ENCODE measurements around the gene CCDC184. TPM values are rescaled to one million over a fixed set of nuclear protein-coding genes. Genes with fewer than 3 reads are reported as not detected.

Gene CCDC184
- total RNA-seq, 3 donors from 2014 or later = 0.20 to 2.4 (median 0.41) TPM

DNA sequence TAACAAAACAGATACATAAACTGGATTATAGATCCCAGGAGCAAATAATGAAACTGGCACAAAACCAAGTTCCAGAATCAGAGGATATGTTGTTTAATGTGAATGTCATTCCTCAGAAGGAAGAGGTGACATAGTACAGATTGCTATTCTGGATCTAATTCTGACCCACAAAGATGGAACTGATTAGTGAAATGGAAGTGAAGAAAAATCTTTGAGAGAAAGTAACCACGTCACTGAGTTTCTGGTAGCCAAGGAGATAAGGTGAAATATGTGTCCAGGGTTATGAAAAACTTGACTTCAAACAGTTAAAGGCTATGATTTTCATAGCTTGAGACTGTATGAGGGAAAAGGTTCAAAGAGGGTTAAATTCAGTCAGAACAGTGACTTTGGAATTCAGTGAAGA is 11.4 kb downstream of the CCDC184 start:
- Histone ChIP-seq H3K36me3 (ENCODE audit: low read depth) (no peaks in the 10 kb centered on the region), H3K4me1 (ENCODE audit: low read depth) (peaks cover 7% of the 10 kb centered on the region), H3K9me3 (no peaks in the 10 kb centered on the region), H3K4me3 (no peak overlapping the region)
- TF ChIP-seq, protein P1, sequence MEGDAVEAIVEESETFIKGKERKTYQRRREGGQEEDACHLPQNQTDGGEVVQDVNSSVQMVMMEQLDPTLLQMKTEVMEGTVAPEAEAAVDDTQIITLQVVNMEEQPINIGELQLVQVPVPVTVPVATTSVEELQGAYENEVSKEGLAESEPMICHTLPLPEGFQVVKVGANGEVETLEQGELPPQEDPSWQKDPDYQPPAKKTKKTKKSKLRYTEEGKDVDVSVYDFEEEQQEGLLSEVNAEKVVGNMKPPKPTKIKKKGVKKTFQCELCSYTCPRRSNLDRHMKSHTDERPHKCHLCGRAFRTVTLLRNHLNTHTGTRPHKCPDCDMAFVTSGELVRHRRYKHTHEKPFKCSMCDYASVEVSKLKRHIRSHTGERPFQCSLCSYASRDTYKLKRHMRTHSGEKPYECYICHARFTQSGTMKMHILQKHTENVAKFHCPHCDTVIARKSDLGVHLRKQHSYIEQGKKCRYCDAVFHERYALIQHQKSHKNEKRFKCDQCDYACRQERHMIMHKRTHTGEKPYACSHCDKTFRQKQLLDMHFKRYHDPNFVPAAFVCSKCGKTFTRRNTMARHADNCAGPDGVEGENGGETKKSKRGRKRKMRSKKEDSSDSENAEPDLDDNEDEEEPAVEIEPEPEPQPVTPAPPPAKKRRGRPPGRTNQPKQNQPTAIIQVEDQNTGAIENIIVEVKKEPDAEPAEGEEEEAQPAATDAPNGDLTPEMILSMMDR (IDR thresholded peaks at IDR 0.05) = no peak
- ATAC-seq = no peak
- no peak for DNase-seq
- intact Hi-C loops (cut with DNase I, micrococcal nuclease) = no loop called here

DNA sequence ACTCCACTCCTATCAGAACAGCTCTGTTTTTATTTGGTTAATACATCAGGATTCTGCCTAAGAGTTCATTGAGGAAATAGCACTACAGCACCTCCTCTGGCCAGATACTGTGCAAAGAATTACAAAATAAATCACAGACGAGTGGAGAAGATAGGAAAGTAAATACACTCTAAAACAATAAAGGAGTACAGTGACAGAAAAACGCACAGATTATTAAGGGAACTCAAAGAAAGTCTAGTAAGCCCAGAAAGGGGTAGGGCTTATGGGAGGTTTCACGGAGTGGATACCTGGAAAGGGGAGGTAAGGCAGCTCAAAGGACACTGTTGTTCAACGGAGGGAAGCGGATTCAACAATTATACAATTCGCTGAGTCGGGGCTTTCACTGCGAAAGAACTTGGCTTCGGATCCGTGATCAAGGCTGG is 14.1 kb downstream of the CCDC184 start:
- peak in 1 of 3 donors; percentile 66 for DNase-seq
- peak; percentile 60 for ATAC-seq
- peaks cover 7% of the 10 kb centered on the region for H3K4me1 ChIP-seq (ENCODE audit: low read depth)
- no peaks in the 10 kb centered on the region for H3K9me3 ChIP-seq
- intact Hi-C loops (cut with DNase I, micrococcal nuclease) = no loop called here
- peak overlapping the region; percentile 42 for H3K4me3 ChIP-seq
- TF ChIP-seq, protein P1 (IDR thresholded peaks at IDR 0.05) = no peak
- no peaks in the 10 kb centered on the region for H3K36me3 ChIP-seq (ENCODE audit: low read depth)

DNA sequence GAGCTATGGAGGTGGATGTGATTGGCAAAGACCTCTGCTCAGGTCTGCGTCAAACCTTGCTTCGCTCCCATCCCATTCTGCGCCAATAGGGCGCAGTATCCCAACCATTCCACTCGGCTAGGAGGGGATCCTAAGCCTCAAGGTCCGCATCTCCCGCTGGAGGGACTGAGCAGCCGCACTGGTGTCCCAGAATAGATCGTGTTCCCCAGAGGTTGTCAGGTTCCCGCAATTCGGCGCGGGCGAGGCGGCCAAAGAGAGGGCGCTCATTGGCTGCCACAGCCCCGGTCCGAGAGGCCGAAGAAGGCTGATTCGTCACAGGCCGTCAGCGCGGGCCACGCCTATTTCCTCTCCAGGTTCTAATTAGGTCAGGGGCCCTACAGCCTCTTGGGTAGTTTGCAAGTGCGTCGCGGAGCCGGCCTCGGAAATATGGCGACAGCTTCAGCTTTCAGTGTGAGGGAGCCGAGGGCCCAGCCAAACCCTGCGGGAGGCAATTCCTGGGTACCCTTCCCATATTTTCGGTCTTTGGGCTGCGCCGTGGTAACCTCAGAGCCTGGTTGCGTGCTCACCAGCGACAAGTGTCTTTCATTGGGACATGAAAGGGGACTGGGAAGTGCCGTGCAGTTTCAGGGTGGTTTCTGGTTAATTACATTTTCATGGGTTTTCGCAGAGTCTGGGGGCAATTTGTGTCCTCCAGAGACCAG is 14.7 kb downstream of the CCDC184 start:
- H3K9me3 ChIP-seq = no peaks in the 10 kb centered on the region
- H3K36me3 ChIP-seq (ENCODE audit: low read depth) = no peaks in the 10 kb centered on the region
- TF ChIP-seq, protein P1 (IDR thresholded peaks at IDR 0.05) = peak; percentile 7
- DNase-seq (peak; percentile 96 to 97 (median 97)), ATAC-seq (peak; percentile 99)
- peaks cover 7% of the 10 kb centered on the region for H3K4me1 ChIP-seq (ENCODE audit: low read depth)
- intact Hi-C loops (cut with DNase I, micrococcal nuclease) = no loop called here
- H3K4me3 ChIP-seq = peak overlapping the region; percentile 42

DNA sequence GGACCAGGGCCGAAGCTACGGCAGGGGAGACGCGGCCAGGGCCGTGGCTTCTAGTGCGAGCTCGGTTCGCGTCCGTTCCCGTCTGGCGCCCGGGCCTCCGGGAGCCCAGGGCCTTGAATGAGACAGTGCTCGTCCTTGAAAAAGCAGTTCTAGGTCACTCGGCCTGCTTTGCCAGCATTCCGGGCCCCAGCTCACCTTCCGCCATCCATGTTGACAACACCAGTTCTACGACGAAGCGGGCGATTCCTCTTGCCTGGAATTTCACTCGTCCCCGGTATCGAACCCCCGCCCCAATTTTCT is 15.2 kb downstream of the CCDC184 start:
- ATAC-seq (peak; percentile 34), DNase-seq (peak; percentile 52 to 71 (median 61))
- Histone ChIP-seq H3K4me3 (peak overlapping the region; percentile 42), H3K36me3 (ENCODE audit: low read depth) (no peaks in the 10 kb centered on the region), H3K4me1 (ENCODE audit: low read depth) (peaks cover 7% of the 10 kb centered on the region), H3K9me3 (no peaks in the 10 kb centered on the region)
- TF ChIP-seq, protein P1 (IDR thresholded peaks at IDR 0.05) = no peak
- intact Hi-C loops (cut with DNase I, micrococcal nuclease) = no loop called here

DNA sequence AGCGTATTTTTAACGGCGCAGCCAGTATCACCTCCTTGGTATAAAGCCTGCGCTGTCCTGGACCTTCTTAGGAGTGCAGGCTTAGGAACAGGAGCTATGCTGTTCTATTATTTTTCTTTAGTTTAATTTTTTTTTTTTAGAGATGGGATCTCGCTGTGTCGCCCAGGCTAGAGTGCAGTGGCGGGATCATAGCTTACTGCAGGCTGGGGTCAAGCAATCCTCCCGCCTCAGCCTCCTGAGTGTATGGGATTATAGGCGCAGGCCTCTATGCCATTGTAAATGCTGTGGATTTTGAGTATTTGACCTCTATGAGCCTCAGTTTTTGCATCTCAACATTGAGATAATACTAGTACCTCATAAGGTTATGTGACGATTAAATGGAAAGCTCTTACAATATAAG is 15.5 kb downstream of the CCDC184 start:
- Histone ChIP-seq H3K4me1 (ENCODE audit: low read depth) (peaks cover 7% of the 10 kb centered on the region), H3K9me3 (peaks cover 3% of the 10 kb centered on the region), H3K4me3 (no peak overlapping the region), H3K36me3 (ENCODE audit: low read depth) (no peaks in the 10 kb centered on the region)
- intact Hi-C loops (cut with DNase I, micrococcal nuclease) = no loop called here
- no peak for ATAC-seq
- no peak for DNase-seq
- TF ChIP-seq, protein P1 (IDR thresholded peaks at IDR 0.05) = no peak

Measured in mucosa of descending colon (tissue), 3 donors.